ENCODE results near the gene BPIFA3. TPM values are rescaled to one million over a fixed set of nuclear protein-coding genes. Genes with fewer than 3 reads are reported as not detected.

Gene BPIFA3
- total RNA-seq, 4 donors from 2014 or later = not detected

- Histone ChIP-seq H3K36me3 (no peaks in the 10 kb centered on the region), H3K27ac (no peak overlapping the region), H3K4me1 (no peaks in the 10 kb centered on the region), H3K27me3 (no peaks in the 10 kb centered on the region), H3K9me3 (no peaks in the 10 kb centered on the region), H3K4me3 (no peak overlapping the region)
- no peak for DNase-seq
- TF ChIP-seq CTCF (IDR thresholded peaks at IDR 0.05) (no peak), POLR2A (IDR thresholded peaks at IDR 0.05) (no peak)
- intact Hi-C loops (cut with DNase I; ENCODE audit: low total_unique reads) = no loop called here
Measured at GRCh38 chr20:33176101-33176500, 41.1 kb upstream of the BPIFA3 start.

GRCh38 chr20:33177866-33178265, 39.3 kb upstream of the BPIFA3 start:
- Histone ChIP-seq H3K27ac (no peak overlapping the region), H3K4me1 (no peaks in the 10 kb centered on the region), H3K27me3 (no peaks in the 10 kb centered on the region), H3K9me3 (no peaks in the 10 kb centered on the region), H3K36me3 (no peaks in the 10 kb centered on the region), H3K4me3 (no peak overlapping the region)
- no peak for DNase-seq
- intact Hi-C loops (cut with DNase I; ENCODE audit: low total_unique reads) = no loop called here
- no peak for TF ChIP-seq CTCF (IDR thresholded peaks at IDR 0.05)
- no peak for TF ChIP-seq POLR2A (IDR thresholded peaks at IDR 0.05)

- TF ChIP-seq CTCF (IDR thresholded peaks at IDR 0.05) = no peak
- TF ChIP-seq POLR2A (IDR thresholded peaks at IDR 0.05) = no peak
- no peak for DNase-seq
- H3K27me3 ChIP-seq = no peaks in the 10 kb centered on the region
- H3K27ac ChIP-seq = no peak overlapping the region
- no peaks in the 10 kb centered on the region for H3K36me3 ChIP-seq
- intact Hi-C loops (cut with DNase I; ENCODE audit: low total_unique reads) = no loop called here
- no peak overlapping the region for H3K4me3 ChIP-seq
- no peaks in the 10 kb centered on the region for H3K4me1 ChIP-seq
- H3K9me3 ChIP-seq = no peaks in the 10 kb centered on the region
Measured at GRCh38 chr20:33178726-33179125, 38.4 kb upstream of the BPIFA3 start.

- intact Hi-C loops (cut with DNase I; ENCODE audit: low total_unique reads) = no loop called here
- Histone ChIP-seq H3K4me3 (no peak overlapping the region), H3K4me1 (no peaks in the 10 kb centered on the region), H3K27ac (no peak overlapping the region), H3K27me3 (no peaks in the 10 kb centered on the region), H3K9me3 (no peaks in the 10 kb centered on the region), H3K36me3 (no peaks in the 10 kb centered on the region)
- TF ChIP-seq POLR2A (IDR thresholded peaks at IDR 0.05) (no peak), CTCF (IDR thresholded peaks at IDR 0.05) (no peak)
- DNase-seq = no peak
Measured at GRCh38 chr20:33180169-33180568, 37.0 kb upstream of the BPIFA3 start.

- TF ChIP-seq POLR2A (IDR thresholded peaks at IDR 0.05) = no peak
- TF ChIP-seq CTCF (IDR thresholded peaks at IDR 0.05) = no peak
- no peaks in the 10 kb centered on the region for H3K27me3 ChIP-seq
- H3K36me3 ChIP-seq = no peaks in the 10 kb centered on the region
- H3K9me3 ChIP-seq = no peaks in the 10 kb centered on the region
- no peak for DNase-seq
- intact Hi-C loops (cut with DNase I; ENCODE audit: low total_unique reads) = no loop called here
- no peak overlapping the region for H3K27ac ChIP-seq
- H3K4me3 ChIP-seq = no peak overlapping the region
- no peaks in the 10 kb centered on the region for H3K4me1 ChIP-seq
Measured at GRCh38 chr20:33181482-33182093, 35.6 kb upstream of the BPIFA3 start.
